T-helper 1 cell treated with Interleukin-12 subunit alpha and Interleukin-12 subunit beta and Interleukin-4 antibody, amounts not matched to agents 30 μg/mL and 1 μg/mL, for 36 hours (primary cell): ENCODE results near the gene ACER3.
"Not testable (repeated sequence)": the region's sequence is repeated elsewhere in the genome, so short reads cannot be mapped to it uniquely, and the experiment has no call there.

Source experiments
- H3K27ac Mint-ChIP-seq: one replicate; pipeline ENCODE4 v1.8.0; 2021; ENCODE audit warnings: mild to moderate bottlenecking, mixed read lengths
- H3K27me3 Mint-ChIP-seq: one replicate; pipeline ENCODE4 v1.8.0; 2021; ENCODE audit warnings: low read depth, mixed read lengths
- H3K36me3 Mint-ChIP-seq: one replicate; pipeline ENCODE4 v1.8.0; 2021; ENCODE audit warnings: low read depth, mixed read lengths
- H3K4me1 Mint-ChIP-seq: one replicate; pipeline ENCODE4 v1.8.0; 2021; ENCODE audit warnings: low read depth, mixed read lengths
- H3K4me3 Mint-ChIP-seq: one replicate; pipeline ENCODE4 v1.8.0; 2021; ENCODE audit warnings: mild to moderate bottlenecking, moderate library complexity, mixed read lengths
- H3K9me3 Mint-ChIP-seq: one replicate; pipeline ENCODE4 v1.8.0; 2021; ENCODE audit warnings: mixed read lengths

Gene ACER3

DNA sequence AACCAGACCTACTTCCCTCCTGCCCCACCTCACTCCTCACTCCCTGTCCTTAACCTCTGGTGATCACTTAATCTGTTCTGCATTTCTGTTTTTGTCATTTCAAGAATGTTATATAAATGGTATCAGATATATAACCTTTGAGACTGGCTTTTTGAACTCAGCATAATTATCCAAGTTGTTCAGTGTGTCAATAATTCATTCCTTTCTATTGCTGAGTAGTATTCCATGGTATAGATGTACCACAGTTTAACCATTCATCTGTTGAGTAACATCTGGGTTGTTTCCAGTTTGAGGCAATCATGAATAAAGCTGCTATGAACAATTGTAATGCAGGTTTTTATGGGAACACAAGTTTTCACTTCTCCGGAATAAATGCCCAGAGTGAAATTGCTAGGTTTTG lies 138.9 kb downstream of the ACER3 start:
- Mint-ChIP-seq H3K9me3 (no peaks in the 10 kb centered on the region), H3K27me3 (no peaks in the 10 kb centered on the region)

DNA sequence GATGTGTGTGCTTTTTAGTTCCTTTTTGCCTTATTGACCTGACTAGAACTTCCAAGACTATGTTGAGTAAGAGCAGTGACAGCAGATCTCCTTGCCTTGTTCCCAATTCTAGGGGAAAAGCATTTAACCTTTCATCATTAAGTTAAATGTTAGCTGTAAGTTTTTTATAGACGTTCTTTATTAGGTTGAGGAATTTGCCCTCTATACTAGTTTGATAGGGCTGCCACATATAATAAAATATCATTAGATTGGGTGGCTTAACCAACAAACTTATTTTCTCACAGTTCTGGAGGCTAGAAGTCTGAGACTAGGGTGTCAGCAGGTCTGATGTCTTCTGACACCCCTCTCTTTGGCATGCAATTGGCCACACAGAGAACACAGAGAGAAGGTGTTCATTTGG lies 140.9 kb downstream of the ACER3 start:
- H3K27ac Mint-ChIP-seq: no peak overlapping the region
- H3K9me3 Mint-ChIP-seq: no peaks in the 10 kb centered on the region

More for the DNA sequence above, 138.9 kb downstream of the ACER3 start:
- H3K4me3 Mint-ChIP-seq: no peak overlapping the region
- no peak overlapping the region for H3K27ac Mint-ChIP-seq
- peaks cover 4% of the 10 kb centered on the region for H3K4me1 Mint-ChIP-seq
- no peaks in the 10 kb centered on the region for H3K36me3 Mint-ChIP-seq

DNA sequence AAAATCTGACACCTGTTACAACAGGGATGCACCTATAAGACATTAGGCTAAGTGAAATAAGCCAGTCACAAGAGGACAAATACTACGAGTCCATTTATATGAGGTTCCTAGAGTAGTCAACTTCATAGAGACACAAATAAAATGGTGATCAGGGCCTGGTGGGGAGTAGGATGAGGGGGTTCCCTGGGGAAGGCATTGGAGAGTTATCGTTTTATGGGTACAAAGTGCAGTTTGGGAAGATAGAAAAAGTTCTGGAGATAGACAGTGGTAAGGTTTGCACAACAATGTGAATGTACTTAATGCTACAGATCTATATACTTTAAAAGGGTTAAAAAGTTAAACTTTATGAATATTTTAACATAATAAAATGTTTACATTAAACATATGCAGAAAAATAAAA lies 142.1 kb downstream of the ACER3 start:
- Mint-ChIP-seq H3K27ac (no peak overlapping the region), H3K4me1 (no peaks in the 10 kb centered on the region), H3K27me3 (no peaks in the 10 kb centered on the region), H3K4me3 (no peak overlapping the region), H3K9me3 (no peaks in the 10 kb centered on the region), H3K36me3 (no peaks in the 10 kb centered on the region)

More for the DNA sequence above, 140.9 kb downstream of the ACER3 start:
- H3K27me3 Mint-ChIP-seq: no peaks in the 10 kb centered on the region
- no peaks in the 10 kb centered on the region for H3K36me3 Mint-ChIP-seq
- no peak overlapping the region for H3K4me3 Mint-ChIP-seq
- H3K4me1 Mint-ChIP-seq: peaks cover 4% of the 10 kb centered on the region

- Mint-ChIP-seq H3K36me3 (no peaks in the 10 kb centered on the region), H3K27ac (no peak overlapping the region), H3K4me3 (no peak overlapping the region), H3K9me3 (no peaks in the 10 kb centered on the region), H3K27me3 (no peaks in the 10 kb centered on the region), H3K4me1 (no peaks in the 10 kb centered on the region)
Observed at GRCh38 chr11:77003963-77004362, 143.2 kb downstream of the ACER3 start.

DNA sequence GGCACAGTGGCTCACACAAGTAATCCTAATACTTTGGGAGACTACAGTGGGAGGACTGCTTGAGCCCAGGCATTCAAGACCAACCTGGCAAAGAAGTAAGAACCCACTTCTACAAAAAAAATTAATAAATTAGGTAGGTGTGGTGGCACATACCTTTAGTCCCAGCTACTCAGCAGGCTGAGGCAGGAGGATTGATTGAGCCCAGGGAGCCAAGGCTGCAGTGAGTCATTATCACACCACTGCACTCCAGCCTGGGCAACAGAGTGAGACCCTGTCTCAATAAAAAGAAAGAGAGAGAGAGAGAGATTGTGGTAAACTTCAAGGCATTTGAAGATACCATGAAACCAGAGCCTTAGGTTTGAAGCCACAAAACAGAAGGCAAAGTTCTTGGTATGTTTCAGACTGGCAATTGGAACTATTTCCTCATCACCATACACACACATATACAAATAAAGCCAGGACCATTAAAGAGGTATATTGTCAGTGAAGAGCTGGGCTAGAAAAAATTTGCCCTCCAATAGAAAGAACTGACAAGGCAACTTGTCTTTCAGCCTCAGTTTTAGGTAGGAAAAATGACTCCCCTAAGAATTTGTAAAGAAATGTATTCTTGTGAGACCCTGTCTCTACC lies 148.9 kb downstream of the ACER3 start:
- Mint-ChIP-seq H3K27me3 (no peaks in the 10 kb centered on the region), H3K4me1 (no peaks in the 10 kb centered on the region)

GRCh38 chr11:77014669-77015068 lies 154.0 kb downstream of the ACER3 start:
- H3K4me3 Mint-ChIP-seq: no peak overlapping the region
- peaks cover 5% of the 10 kb centered on the region for H3K36me3 Mint-ChIP-seq
- no peak overlapping the region for H3K27ac Mint-ChIP-seq
- H3K27me3 Mint-ChIP-seq: no peaks in the 10 kb centered on the region
- no peaks in the 10 kb centered on the region for H3K4me1 Mint-ChIP-seq
- no peaks in the 10 kb centered on the region for H3K9me3 Mint-ChIP-seq

More for the DNA sequence above, 148.9 kb downstream of the ACER3 start:
- Mint-ChIP-seq H3K27ac (no peak overlapping the region), H3K4me3 (no peak overlapping the region), H3K36me3 (peaks cover 1% of the 10 kb centered on the region), H3K9me3 (no peaks in the 10 kb centered on the region)

GRCh38 chr11:77018396-77018924 lies 157.7 kb downstream of the ACER3 start:
- not testable (repeated sequence) for H3K9me3 Mint-ChIP-seq, H3K27me3 Mint-ChIP-seq, H3K4me1 Mint-ChIP-seq, H3K27ac Mint-ChIP-seq, H3K4me3 Mint-ChIP-seq, H3K36me3 Mint-ChIP-seq

GRCh38 chr11:77019976-77020595 lies 159.4 kb downstream of the ACER3 start:
- Mint-ChIP-seq H3K27ac (no peak overlapping the region), H3K27me3 (no peaks in the 10 kb centered on the region), H3K36me3 (peaks cover 5% of the 10 kb centered on the region), H3K9me3 (no peaks in the 10 kb centered on the region), H3K4me1 (no peaks in the 10 kb centered on the region), H3K4me3 (no peak overlapping the region)

DNA sequence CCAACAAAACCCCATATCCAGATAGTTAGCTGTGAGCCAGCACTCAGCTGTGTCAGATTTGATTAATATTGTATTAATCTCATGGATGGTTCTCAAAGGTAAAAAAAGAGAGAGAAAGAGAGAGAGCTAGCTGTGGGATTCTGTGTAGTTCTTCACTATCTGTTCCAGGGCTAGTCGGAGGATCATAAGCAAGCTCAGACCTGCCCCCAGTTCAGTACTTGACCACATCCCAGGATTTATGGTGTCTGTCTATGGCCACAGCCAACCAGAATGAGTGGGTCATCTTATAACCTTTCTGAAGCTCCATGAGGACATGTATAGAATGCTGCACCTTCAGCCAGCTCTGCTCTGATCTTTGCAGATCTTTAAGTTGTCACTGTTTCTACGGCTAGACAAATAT lies 160.0 kb downstream of the ACER3 start:
- H3K9me3 Mint-ChIP-seq: no peaks in the 10 kb centered on the region
- no peak overlapping the region for H3K4me3 Mint-ChIP-seq
- H3K36me3 Mint-ChIP-seq: peaks cover 5% of the 10 kb centered on the region
- no peak overlapping the region for H3K27ac Mint-ChIP-seq
- H3K27me3 Mint-ChIP-seq: no peaks in the 10 kb centered on the region
- no peaks in the 10 kb centered on the region for H3K4me1 Mint-ChIP-seq

DNA sequence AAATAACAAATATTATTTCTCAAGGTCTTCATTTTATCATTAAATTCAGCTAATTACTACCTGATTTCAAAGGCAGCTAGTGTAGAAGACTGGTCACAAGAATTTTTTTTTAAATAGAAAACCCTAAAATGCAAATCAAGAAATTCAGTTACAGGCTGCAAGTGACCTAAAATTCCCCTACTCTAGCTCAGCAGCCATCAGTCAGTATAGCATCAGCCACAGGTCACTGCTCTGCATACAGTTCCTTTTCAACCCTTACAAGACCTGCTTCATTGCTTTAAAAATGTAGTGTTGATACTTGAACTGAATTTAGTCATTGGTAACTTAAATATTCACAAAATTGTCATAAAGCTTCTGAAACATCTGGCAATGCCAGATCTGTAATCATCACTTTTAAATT lies 164.0 kb downstream of the ACER3 start:
- Mint-ChIP-seq H3K27me3 (peaks cover 9% of the 10 kb centered on the region), H3K36me3 (peaks cover 1% of the 10 kb centered on the region), H3K4me3 (no peak overlapping the region), H3K27ac (no peak overlapping the region), H3K4me1 (no peaks in the 10 kb centered on the region), H3K9me3 (no peaks in the 10 kb centered on the region)

GRCh38 chr11:77026221-77026620 lies 165.5 kb downstream of the ACER3 start:
- Mint-ChIP-seq H3K4me3 (no peak overlapping the region), H3K36me3 (peaks cover 1% of the 10 kb centered on the region)

GRCh38 chr11:77026743-77027142 lies 166.0 kb downstream of the ACER3 start:
- Mint-ChIP-seq H3K27me3 (peaks cover 14% of the 10 kb centered on the region), H3K9me3 (no peaks in the 10 kb centered on the region), H3K36me3 (peaks cover under 1% of the 10 kb centered on the region), H3K4me1 (no peaks in the 10 kb centered on the region), H3K27ac (no peak overlapping the region), H3K4me3 (no peak overlapping the region)

More at GRCh38 chr11:77026221-77026620, 165.5 kb downstream of the ACER3 start:
- peaks cover 11% of the 10 kb centered on the region for H3K27me3 Mint-ChIP-seq
- no peaks in the 10 kb centered on the region for H3K4me1 Mint-ChIP-seq
- H3K27ac Mint-ChIP-seq: no peak overlapping the region
- H3K9me3 Mint-ChIP-seq: no peaks in the 10 kb centered on the region

DNA sequence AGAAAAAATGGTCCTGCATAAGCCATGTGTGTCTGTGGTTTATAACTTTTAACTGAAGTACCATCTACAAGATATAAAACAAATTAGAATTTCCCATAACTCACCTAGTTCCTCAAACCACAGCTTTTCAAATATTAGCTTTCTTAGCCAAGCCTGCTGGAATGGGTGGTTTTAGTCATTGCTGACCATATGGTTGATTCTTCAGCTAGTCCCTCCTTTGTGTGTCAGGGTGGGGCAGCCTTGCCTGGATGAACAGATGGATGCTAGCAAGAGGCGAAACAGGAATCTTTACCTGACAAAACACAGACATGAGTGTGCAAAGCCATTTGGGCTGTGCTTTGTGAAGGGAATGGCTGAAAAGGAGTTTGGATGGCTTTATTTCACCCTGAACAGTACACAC lies 166.6 kb downstream of the ACER3 start:
- peaks cover 14% of the 10 kb centered on the region for H3K27me3 Mint-ChIP-seq
- H3K36me3 Mint-ChIP-seq: no peaks in the 10 kb centered on the region
- H3K9me3 Mint-ChIP-seq: no peaks in the 10 kb centered on the region
- H3K4me1 Mint-ChIP-seq: no peaks in the 10 kb centered on the region
- no peak overlapping the region for H3K27ac Mint-ChIP-seq
- no peak overlapping the region for H3K4me3 Mint-ChIP-seq

DNA sequence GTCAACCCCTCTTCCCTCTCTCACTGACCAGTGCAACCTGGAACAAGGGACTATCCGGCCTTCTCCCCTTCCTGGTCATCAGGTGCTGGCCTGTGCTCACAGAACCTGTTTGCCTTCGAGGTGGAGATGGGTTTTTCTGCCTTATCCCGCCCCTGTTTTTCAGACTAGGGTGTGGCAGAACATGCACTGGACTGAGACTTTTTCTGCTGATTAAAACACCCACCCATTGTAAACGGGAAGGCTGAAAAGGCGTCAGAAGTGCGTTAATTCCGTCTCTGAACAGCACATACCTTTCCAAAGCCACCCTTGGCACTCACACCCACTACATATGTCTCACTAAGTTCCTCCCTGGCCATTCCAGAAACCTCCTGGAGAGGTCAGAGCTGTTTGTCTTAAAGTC lies 169.1 kb downstream of the ACER3 start:
- H3K9me3 Mint-ChIP-seq: no peaks in the 10 kb centered on the region
- H3K4me3 Mint-ChIP-seq: no peak overlapping the region
- H3K4me1 Mint-ChIP-seq: no peaks in the 10 kb centered on the region
- no peaks in the 10 kb centered on the region for H3K36me3 Mint-ChIP-seq
- H3K27ac Mint-ChIP-seq: no peak overlapping the region
- H3K27me3 Mint-ChIP-seq: peaks cover 14% of the 10 kb centered on the region

DNA sequence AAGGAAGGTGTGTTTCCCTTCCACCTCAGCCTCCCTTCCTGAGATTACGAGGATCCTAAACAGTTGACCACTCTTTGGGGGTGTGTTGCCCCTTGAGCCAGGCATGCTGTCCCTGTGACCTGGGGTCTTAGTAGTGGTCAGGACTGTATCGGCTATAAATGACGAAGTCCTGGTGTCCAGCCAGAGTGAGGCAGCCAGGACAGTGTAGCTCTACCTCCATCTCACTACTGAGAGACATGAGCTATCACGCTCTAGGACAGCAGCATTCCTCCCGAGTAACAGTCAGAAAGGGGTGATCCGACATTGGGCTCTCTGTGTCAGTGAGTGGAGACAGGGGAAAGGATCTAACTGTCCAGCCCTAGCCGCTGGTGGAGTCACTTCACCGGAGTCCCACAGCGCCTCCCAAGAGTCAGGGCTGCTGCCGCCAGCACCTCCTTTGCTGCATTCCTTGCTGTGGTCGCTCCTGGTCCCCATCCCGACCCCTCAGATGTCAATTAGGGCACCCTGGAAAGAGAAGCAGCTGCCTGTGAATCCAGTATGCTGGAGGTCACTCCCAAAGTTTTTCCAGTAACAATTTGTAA lies 170.2 kb downstream of the ACER3 start:
- Mint-ChIP-seq H3K4me1 (no peaks in the 10 kb centered on the region), H3K9me3 (no peaks in the 10 kb centered on the region), H3K27me3 (peaks cover 15% of the 10 kb centered on the region), H3K4me3 (no peak overlapping the region), H3K36me3 (no peaks in the 10 kb centered on the region), H3K27ac (no peak overlapping the region)
